Neural crest cell (in vitro differentiated cells): ENCODE results near the gene DKK1. TPM values are rescaled to one million over a fixed set of nuclear protein-coding genes. Genes with fewer than 3 reads are reported as not detected.

ENCODE experiments used
- DNase-seq: peaks from one replicate; pipeline ENCODE4 v3.0.0; 2021; ENCODE audit warnings: low read depth, mixed read lengths, low spot score
- H3K27ac Mint-ChIP-seq: one replicate; pipeline ENCODE4 v1.8.0; 2021; ENCODE audit warnings: mild to moderate bottlenecking, mixed read lengths; ENCODE audit not compliant: unreplicated experiment
- H3K27me3 Mint-ChIP-seq: 2 replicates; pipeline ENCODE4 v1.8.0; 2021; ENCODE audit warnings: low read depth, mild to moderate bottlenecking, mixed read lengths
- H3K36me3 Mint-ChIP-seq: 2 replicates; pipeline ENCODE4 v1.8.0; 2021; ENCODE audit warnings: low read depth, mild to moderate bottlenecking, mixed read lengths
- H3K4me1 Mint-ChIP-seq: 2 replicates; pipeline ENCODE4 v1.8.0; 2021; ENCODE audit warnings: mixed read lengths
- H3K4me3 Mint-ChIP-seq: one replicate; pipeline ENCODE4 v1.8.0; 2021; ENCODE audit warnings: mild to moderate bottlenecking, mixed read lengths
- H3K9me3 Mint-ChIP-seq: 2 replicates; pipeline ENCODE4 v1.8.0; 2021; ENCODE audit warnings: mixed read lengths
- CTCF ChIP-seq: fragments of 200-600 bp; sonication (generic); conservative IDR thresholded peaks from 2 replicates; pipeline ENCODE4 v1.5.0; 2021; ENCODE audit warnings: antibody characterized with exemption, mild to moderate bottlenecking
- total RNA-seq: library from RNA; stranded (reverse); gene quantifications from 2 replicates; pipeline ENCODE4 v1.2.1, GENCODE V29; 2021

Gene DKK1
- total RNA-seq, 1 donor from 2014 or later, result 3.9 TPM

DNA sequence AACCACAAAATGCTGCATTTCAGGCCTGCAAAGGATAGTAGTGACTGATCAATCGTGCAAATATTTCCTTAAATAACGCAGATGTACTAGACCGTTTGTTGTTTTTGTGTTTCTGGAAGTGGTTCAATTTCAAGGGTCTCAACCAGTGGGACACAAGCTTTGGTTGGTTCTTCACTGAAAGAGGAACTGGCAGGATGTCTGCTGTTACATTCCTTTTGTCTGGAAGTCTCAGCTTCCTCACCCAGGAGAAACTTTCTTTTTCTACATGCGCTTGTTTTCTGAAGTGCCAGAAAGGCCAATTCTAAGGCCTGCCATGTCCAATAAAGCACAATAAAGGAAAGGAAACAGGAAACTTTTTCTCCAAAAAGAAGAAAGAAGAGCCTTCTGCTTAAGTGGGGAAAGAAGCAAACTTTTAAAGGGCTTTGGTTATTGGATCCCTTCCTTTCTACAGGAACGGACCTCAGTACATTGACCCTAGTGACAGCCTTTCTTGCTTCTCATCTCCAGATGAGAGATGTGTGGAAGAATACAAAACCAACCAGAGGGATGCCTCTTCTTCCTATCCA lies 4.1 kb downstream of the DKK1 start:
- no peak for DNase-seq
- H3K4me1 Mint-ChIP-seq, result peaks cover 22% of the 10 kb centered on the region
- TF ChIP-seq CTCF, result no peak
- no peaks in the 10 kb centered on the region for H3K36me3 Mint-ChIP-seq
- peaks cover 42% of the 10 kb centered on the region for H3K27me3 Mint-ChIP-seq
- no peaks in the 10 kb centered on the region for H3K9me3 Mint-ChIP-seq
- peak overlapping the region; percentile 89 for H3K27ac Mint-ChIP-seq
- no peak overlapping the region for H3K4me3 Mint-ChIP-seq

- no peak overlapping the region for H3K4me3 Mint-ChIP-seq
- TF ChIP-seq CTCF, result no peak
- H3K9me3 Mint-ChIP-seq, result no peaks in the 10 kb centered on the region
- H3K4me1 Mint-ChIP-seq, result peaks cover 17% of the 10 kb centered on the region
- H3K36me3 Mint-ChIP-seq, result no peaks in the 10 kb centered on the region
- no peak for DNase-seq
- H3K27ac Mint-ChIP-seq, result no peak overlapping the region
- peaks cover 35% of the 10 kb centered on the region for H3K27me3 Mint-ChIP-seq
These were observed 4.9 kb downstream of the DKK1 start for GRCh38 chr10:52318822-52319464.

DNA sequence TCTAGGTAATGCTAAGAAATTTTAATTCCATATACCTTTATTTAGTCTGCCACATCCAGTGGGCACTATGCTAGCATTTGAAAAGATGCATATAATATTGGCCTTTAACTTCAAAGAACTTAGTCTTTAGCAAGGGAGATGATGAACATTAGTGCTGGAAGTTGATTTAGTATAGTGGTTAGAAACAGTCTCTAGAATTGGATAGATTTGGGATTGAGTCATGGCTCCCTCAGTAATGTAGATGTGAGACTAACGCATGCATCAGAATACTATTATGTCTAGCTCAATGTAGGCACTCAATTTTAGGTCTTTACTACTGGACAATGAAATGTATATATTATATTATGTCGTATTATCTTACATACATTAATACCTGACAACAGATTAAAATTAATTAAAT lies 5.8 kb downstream of the DKK1 start:
- peaks cover 25% of the 10 kb centered on the region for H3K27me3 Mint-ChIP-seq
- no peaks in the 10 kb centered on the region for H3K9me3 Mint-ChIP-seq
- H3K4me1 Mint-ChIP-seq, result peaks cover 10% of the 10 kb centered on the region
- no peak for TF ChIP-seq CTCF
- H3K4me3 Mint-ChIP-seq, result no peak overlapping the region
- H3K27ac Mint-ChIP-seq, result no peak overlapping the region
- H3K36me3 Mint-ChIP-seq, result no peaks in the 10 kb centered on the region
- no peak for DNase-seq

DNA sequence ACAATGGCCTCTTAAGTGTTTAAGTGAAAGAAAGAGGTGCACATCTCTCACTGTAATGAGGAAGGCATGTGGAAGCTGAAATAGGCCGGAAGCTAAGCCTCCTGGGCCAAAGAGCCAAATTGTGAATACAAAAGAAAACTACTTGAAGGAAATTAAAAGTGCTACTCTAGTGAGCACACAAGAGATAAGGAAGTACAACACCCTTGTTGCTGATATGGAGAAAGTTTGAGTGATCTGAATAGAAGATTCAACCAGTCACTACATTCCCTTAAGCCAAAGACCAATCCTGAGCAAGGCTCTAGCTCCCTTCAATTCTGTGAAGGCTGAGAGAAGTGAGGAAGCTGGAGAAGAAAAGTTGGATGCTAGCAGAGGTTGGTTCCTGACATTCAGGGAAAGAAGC lies 8.2 kb downstream of the DKK1 start:
- no peaks in the 10 kb centered on the region for H3K36me3 Mint-ChIP-seq

GRCh38 chr10:52322936-52323335 lies 8.9 kb downstream of the DKK1 start:
- Mint-ChIP-seq H3K36me3 (no peaks in the 10 kb centered on the region), H3K27me3 (no peaks in the 10 kb centered on the region), H3K4me3 (no peak overlapping the region), H3K27ac (no peak overlapping the region), H3K4me1 (peaks cover 7% of the 10 kb centered on the region), H3K9me3 (no peaks in the 10 kb centered on the region)
- no peak for DNase-seq
- no peak for TF ChIP-seq CTCF

More for the DNA sequence above, 8.2 kb downstream of the DKK1 start:
- peaks cover 9% of the 10 kb centered on the region for H3K4me1 Mint-ChIP-seq
- no peak for TF ChIP-seq CTCF
- no peak overlapping the region for H3K27ac Mint-ChIP-seq
- no peak overlapping the region for H3K4me3 Mint-ChIP-seq
- DNase-seq, result no peak
- no peaks in the 10 kb centered on the region for H3K9me3 Mint-ChIP-seq
- H3K27me3 Mint-ChIP-seq, result peaks cover under 1% of the 10 kb centered on the region
